Measurements from ENCODE around the gene ISX.
"Not testable (repeated sequence)": the region's sequence is repeated elsewhere in the genome, so short reads cannot be mapped to it uniquely, and the experiment has no call there.

ISX gene

GRCh38 chr22:35065796-35066218 lies at the start of gene ISX:
ISX (plus strand) TSS chr22:35066158; CDS start chr22:35067088, 930 bp downstream.
- DNase-seq: no peak

GRCh38 chr22:35016909-35017308 lies 49.0 kb upstream of the ISX start:
- DNase-seq: no peak

DNA sequence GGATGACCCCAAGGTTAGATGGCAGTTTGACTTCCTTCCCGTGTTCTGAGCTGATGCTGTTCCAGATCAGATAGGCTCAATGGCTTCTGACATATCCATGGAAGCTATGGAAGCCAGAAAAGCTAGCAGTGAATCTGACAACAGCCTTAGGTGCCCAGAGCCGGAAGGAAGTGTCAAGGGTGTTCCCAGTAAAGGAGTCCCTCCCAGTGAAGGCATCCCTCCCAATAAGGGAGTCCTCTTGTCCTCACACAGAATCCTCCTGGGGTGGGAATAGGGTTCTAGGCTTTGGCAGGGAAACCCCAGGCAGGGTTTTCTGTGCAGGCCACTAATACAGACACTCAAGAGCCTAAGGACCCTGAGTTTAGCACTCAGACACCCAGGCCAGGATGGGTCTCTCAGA lies 47.0 kb upstream of the ISX start:
- no peak for DNase-seq

- no peak for DNase-seq
Measured at GRCh38 chr22:35020517-35020916, 45.4 kb upstream of the ISX start.

DNA sequence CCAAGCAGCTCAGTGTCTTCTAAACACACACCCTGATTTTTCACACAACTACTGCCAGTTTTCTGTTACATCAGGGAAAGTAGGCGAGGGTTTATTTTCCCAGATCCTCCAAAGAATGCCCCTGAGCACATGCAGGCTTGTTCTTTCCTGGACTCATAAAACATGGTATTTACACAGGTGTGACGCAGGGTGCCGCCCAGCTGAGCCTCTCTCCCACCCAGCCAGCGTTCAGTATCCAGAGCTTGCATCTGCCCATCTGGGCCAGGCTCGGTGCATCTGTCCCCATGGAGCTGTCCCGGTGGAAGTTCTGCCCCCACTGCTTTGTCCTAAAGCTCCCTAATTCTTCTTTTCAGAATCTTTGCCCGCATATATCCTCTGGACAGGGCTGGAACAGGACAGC lies 44.8 kb upstream of the ISX start:
- DNase-seq: peak; percentile 33

DNA sequence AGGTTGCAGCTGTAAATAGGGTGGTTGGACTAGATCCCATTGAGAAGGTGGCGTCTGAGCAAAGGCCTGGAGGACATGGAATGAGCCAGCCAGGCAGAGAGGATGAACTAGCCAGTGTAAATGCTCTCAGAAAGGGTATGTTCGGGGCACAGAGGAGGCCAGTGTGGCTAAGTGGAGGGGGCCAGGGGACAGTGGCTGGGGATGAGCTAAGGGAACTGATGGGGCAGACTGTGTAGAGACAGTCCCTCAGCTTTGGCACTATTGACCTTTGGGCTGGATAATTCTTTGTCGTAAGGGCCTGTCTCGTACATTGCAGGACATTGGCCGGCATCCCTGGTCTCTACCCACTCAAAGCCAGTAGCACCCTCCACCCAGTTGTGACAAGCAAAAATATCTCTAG lies 43.7 kb upstream of the ISX start:
- no peak for DNase-seq

DNA sequence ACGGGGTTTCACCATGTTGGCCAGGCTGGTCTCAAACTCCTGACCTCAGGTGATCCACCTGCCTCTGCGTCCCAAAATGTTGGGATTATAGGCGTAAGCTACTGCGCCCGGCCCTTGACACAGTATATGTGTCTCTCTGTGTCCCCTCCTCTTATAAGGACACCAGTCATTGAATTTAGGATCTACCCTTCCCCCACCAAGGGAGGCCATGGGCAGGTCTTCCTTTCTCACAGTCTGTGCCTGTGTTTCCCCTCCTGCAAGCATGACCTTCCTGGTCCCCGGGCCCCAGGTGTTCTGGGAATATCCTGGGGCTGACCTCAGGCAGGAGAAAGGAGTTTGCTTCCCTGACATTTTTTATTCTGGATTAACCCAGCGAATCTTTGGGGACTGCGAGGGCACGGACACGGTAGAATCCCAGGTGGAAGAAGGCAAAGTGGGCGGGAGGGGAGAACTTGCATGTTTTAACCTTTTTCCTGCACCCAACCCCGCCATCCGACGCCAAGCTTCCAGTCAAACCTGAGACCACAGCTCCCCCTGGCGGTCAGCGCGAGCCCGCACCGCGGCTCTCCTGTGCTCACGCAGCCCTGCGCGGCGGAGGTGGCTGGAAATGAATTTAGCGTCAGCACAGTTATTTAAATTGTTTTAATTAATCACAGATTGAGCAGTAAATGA lies 42.1 kb upstream of the ISX start:
- peak; percentile 49 for DNase-seq

DNA sequence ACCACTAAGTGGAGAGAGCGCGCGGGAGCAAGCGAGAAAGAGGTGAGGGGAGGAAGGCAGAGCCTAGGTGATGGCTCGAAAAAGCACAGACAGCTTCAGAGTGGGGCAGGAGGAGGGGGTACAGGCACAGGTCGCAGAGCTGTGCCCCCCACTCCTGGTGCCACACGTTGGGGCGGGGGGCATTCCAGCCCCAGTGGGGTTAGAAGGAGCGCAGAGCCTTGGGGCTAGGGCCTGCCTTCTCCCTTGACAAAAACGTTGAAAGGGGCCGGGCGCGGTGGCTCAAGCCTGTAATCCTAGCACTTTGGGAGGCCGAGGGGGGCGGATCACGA lies 41.6 kb upstream of the ISX start:
- no peak for DNase-seq

- not testable (repeated sequence) for DNase-seq
Measured at GRCh38 chr22:35030112-35030511, 35.8 kb upstream of the ISX start.

DNA sequence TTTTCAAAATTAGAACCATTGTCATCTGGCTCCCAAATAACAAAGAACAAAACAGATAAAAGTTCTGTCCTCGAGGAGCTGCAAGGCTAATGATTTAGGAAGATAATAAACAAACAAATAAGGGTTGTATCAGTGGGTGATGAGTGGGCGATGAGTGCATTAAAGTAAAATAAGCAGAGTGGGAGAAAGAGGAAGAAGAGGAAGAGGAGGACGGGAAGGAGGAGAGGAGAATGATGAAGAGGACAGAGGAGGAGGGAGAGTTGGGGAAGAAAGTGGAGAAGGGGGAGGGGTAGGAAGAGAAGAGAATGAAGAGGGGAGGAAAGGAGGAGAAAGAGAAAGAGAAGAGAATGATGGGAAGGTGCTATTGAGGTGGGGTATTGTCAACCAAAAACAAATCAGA lies 33.4 kb upstream of the ISX start:
- no peak for DNase-seq

DNA sequence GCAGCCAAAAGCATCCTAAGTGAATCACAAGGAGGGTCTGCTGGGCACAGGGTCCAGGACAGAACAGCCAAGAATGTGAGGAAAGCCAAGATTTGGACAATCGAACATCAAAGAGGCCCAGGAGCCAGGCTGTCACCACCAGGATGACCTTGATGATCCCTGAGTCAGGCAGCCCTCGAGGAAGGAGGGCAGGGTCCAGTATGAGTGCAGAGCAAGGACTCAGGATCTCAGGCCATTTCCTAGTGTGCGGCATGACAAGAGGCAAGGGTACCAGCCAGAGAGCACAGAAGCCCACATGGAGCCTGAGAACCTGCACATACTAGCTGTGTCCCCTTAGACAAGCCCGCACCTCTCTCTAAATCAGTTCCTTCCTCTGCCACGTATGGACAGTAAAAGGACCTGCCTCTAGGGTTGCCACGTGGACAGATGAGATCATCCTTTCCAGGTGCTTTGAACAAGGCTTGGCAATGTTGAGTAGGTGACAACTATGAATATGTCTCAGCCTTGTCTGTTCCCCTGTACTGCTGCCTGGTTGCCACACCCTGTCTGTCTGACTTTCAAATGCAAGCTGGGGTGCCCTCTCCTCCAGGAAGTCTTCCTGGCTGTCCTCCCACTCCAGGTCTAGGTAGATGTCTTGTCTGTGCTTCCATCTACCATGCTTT lies 32.2 kb upstream of the ISX start:
- no peak for DNase-seq

DNA sequence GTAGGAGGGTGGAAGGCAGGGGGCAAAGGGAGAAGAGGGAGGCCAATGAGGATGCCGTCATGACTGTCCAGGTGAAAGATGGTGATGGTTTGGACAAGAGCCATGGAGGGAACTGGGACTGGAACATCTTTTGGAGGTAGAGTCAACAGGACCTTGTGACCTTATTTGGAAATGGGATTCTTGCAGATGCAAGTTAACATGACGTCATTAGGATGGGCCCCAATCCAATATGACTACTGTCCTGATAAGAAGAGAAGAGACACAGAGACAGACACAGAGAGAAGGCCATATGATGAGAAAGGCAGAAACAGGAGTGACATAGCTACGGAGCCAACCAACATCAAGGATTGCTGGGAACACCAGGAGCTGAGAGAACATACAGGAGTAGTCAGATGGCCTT lies 31.0 kb upstream of the ISX start:
- no peak for DNase-seq

DNA sequence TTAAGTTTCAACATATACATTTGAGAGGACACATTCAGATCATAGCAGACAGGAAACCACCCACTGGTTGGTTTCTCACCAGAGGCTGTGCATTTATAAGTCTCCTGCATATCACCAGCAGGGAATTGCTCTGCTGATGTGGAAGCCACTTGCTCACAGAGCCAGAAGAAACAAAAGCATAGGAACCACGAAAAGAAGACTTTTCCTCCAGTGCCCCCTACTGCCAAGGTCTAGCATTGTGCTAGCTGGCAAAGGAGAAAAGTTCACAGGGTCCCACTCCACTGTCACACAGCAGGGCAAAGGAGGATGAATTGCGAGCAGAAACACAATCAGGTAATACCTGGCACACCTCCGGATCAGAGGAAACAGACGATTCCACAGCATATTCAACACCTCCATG lies 28.9 kb upstream of the ISX start:
- no peak for DNase-seq

- DNase-seq: no peak
Measured at GRCh38 chr22:35039625-35040024, 26.3 kb upstream of the ISX start.

GRCh38 chr22:35043252-35043933 lies 22.6 kb upstream of the ISX start:
- no peak for DNase-seq

DNA sequence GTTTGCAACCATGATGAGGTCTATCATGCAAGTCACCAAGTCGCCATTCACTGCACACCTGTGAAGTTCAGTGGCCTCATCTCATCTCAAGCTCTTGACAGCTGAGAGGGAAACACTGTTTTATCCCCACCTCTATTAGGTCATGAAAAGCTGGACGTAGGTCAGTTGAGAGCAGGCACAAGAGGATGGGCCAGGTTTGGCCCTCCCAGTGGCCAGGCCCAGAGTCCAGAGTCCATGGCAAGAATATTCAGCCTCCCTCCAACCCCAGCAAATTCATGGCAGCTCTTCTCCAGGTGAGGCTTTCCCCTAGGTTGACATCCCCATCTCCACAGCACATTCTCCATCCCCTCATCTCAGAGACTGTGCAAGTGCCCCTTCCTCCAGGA lies 22.0 kb upstream of the ISX start:
- DNase-seq: no peak

DNA sequence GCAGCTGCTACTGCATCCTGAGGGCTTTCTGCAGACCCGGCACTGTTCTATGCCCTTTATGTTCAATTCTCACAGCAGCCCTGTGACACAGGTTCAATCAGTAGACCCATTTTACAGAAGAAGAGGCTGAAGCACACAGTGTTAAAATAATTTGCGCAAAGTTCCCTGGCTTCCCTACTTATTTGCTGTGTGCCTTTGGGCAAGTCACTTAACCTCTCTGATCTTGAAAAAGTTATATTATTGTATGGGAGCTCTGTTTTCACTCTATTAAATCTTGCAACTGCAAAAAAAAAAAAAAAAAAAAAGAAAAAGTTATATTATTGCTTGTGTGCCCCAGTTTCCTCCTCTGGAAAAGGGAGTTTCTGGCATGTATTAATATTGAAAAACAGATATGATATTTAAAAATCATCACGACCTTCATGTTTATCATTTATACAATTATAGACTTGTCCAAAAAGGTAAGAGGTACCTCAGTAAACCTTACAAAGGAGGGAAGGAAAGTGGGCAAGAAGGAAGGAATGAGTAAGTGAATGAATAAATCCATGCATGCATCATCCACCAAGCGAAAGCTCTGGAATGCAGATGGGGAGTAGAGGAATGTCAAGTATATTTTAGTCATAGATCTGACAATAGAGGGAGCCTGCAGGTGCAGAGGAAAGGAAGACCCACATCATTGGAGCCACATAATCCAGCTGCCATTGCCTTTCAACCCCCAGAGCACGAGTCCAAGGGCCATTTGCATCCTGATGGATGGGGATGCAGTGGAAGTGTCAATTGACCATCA lies 21.2 kb upstream of the ISX start:
- DNase-seq: no peak

DNA sequence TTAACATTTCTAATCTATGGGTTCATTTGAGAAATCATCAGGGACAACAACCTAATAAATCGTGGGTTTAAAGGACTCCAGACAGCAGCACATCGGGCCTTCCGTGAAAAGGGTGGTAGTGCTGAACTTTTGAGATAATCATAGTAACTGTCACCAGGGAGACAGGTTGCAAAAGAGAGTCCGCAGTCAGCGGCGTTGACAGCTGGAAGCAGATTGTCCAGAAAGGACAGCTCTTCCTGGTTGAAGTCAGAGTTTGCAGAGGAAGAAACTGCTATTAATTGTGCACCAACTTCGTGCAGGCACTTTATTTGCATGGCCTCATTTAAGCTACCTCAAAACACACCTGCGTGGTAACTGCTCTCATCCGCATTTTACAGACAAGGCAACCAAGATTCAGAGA lies 20.5 kb upstream of the ISX start:
- no peak for DNase-seq

DNA sequence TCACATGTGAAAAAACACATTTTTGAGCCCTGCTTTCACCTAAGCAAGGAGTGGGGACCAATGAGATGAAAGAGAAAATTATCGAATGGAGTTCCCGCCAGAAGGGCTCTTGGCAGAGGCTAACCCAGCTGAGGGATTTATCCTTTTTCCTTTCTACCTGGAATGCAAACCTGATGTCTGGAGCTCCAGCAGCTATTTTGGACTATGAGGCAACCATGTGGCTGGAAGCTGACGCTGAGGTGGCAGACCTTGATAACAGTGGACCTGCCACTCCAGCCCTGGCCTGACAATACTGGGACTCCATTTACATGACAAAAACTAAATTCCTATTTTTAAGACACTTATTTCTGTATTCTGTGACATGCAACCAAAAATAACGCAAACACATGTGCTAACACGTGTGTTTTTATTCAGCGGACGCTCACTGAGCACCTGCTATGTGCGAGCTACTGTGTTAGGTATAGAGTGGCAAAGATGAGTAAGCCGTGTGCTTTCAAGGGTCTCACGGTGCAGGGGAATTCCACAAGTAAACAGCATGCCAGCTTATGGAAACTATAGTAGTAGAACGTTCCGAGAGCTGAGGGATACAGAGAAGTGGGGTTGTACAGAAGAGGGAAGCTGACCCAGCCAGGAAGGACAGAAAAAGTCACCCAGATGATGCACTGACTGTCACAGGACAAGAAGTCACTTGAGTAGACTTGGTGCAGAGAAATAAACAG lies 19.1 kb upstream of the ISX start:
- no peak for DNase-seq

DNA sequence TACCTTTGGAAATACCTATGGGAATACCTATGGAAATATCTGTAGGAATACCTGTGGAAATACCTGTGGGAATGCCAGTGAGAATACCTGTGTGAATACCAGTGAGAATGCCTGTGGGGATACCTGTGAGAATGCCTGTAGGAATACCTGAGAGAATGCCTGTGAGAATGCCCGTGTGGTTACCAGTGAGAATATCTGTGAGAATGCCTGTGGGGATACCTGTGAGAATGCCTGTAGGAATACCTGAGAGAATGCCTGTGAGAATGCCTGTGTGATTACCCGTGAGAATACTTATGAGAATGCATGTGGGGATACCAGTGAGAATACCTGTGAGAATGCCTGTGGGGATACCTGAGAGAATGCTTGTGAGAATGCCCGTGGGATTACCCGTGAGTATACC lies 15.9 kb upstream of the ISX start:
- not testable (repeated sequence) for DNase-seq

GRCh38 chr22:35051013-35051535 lies 14.9 kb upstream of the ISX start:
- peak; percentile 89 for DNase-seq

GRCh38 chr22:35051791-35052190 lies 14.2 kb upstream of the ISX start:
- no peak for DNase-seq

Measured in COR-L47 (cell line).